ENCODE data around the gene PSMA1. TPM values are rescaled to one million over a fixed set of nuclear protein-coding genes. Genes with fewer than 3 reads are reported as not detected.

The PSMA1 gene
- total and polyA plus RNA-seq, 4 donors: 129 to 250 (median 150) TPM

DNA sequence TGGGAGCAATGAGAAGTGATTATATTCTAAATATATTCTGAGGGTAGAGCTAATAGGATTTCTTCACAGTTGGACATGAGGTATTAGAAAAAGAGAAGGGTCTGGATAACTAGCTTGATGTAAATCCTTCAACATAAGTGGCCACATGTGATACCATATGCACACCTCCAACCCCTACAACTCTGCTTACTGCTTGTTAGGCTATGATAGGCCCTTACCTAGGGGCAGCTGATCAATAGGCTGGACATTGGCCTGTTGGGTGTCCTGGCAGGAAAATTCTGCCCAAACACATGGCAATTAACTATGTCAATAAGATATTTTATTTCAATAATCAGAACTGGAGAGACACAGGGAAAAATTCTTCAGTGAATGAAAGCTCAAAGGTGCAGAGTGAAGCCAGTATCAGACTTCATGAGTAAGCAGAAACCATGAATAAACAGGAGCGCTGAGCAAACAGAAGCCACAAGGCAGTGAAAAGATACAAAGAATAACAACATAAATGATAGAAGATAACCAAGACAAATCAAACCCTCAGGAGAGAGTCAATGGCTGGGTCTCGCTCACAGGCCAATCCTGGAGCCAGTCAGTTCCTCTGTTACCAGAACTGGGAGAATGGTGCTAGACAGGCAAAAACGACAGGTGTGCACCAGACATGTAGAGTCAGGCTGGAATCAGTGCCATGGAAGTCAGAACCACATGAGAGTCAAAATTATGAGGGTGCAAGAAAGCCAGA is 46.3 kb upstream of the PSMA1 start:
- 95 to 97% methylated on average over 3 of the region's 3 CpGs for WGBS, 2 donors
- no peak overlapping the region for H3K9ac ChIP-seq (ENCODE audit: insufficient read depth in 1 of 2, low read length in 2 of 2)
- H3K4me3 ChIP-seq: no peak overlapping the region
- ATAC-seq (ENCODE audit: insufficient read depth, low FRiP score) (no peak), DNase-seq (no peak)
- H3K4me1 ChIP-seq (ENCODE audit: control insufficient read depth in 5 of 5, insufficient read depth in 5 of 5, low read length in 5 of 5): no peaks in the 10 kb centered on the region
- TF ChIP-seq, protein P1, sequence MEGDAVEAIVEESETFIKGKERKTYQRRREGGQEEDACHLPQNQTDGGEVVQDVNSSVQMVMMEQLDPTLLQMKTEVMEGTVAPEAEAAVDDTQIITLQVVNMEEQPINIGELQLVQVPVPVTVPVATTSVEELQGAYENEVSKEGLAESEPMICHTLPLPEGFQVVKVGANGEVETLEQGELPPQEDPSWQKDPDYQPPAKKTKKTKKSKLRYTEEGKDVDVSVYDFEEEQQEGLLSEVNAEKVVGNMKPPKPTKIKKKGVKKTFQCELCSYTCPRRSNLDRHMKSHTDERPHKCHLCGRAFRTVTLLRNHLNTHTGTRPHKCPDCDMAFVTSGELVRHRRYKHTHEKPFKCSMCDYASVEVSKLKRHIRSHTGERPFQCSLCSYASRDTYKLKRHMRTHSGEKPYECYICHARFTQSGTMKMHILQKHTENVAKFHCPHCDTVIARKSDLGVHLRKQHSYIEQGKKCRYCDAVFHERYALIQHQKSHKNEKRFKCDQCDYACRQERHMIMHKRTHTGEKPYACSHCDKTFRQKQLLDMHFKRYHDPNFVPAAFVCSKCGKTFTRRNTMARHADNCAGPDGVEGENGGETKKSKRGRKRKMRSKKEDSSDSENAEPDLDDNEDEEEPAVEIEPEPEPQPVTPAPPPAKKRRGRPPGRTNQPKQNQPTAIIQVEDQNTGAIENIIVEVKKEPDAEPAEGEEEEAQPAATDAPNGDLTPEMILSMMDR (IDR thresholded peaks at IDR 0.05; ENCODE audit: control extremely low read depth, extremely low read depth): no peak
- peaks cover 0 to 3% (median 0%) of the 10 kb centered on the region in 4 donors for H3K36me3 ChIP-seq (ENCODE audit: control insufficient read depth in 4 of 4, insufficient read depth in 4 of 4, low read length in 4 of 4)
- peaks cover 0 to 4% (median 0%) of the 10 kb centered on the region in 4 donors for H3K9me3 ChIP-seq (ENCODE audit: control insufficient read depth in 4 of 4, insufficient read depth in 3 of 4, low read length in 3 of 4)
- H3K27me3 ChIP-seq (ENCODE audit: control insufficient read depth in 3 of 3, insufficient read depth in 3 of 3, low read length in 2 of 3): no peaks in the 10 kb centered on the region
- no peak overlapping the region for H3K27ac ChIP-seq (ENCODE audit: low read depth in 1 of 2, low read length in 1 of 2)

DNA sequence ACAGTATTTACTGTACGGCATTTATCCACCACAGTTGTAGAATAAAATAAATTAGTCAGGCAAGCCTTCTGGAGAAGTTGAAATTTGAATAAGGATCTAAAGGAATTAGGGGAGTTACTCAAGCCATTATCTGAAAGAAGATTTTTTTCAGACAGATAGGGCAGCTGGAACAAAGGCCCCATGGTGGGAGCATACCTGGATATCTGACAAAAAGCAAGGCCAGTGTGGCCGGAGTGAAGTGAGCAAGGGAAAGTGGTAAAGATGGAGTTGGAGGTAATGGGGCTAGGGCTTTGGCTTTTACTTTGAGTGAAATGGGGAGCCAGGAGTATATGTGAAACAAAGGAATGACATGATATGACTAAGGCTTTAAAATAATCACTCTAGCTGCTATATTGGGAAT is 45.7 kb upstream of the PSMA1 start:
- H3K4me3 ChIP-seq: no peak overlapping the region
- no peak for ATAC-seq (ENCODE audit: insufficient read depth, low FRiP score)
- no peak overlapping the region for H3K9ac ChIP-seq (ENCODE audit: insufficient read depth in 1 of 2, low read length in 2 of 2)
- H3K9me3 ChIP-seq (ENCODE audit: control insufficient read depth in 4 of 4, insufficient read depth in 3 of 4, low read length in 3 of 4): peaks cover 0 to 4% (median 0%) of the 10 kb centered on the region in 4 donors
- no peaks in the 10 kb centered on the region for H3K4me1 ChIP-seq (ENCODE audit: control insufficient read depth in 5 of 5, insufficient read depth in 5 of 5, low read length in 5 of 5)
- 96 to 97% methylated on average over 2 of the region's 2 CpGs for WGBS, 2 donors
- no peaks in the 10 kb centered on the region for H3K27me3 ChIP-seq (ENCODE audit: control insufficient read depth in 3 of 3, insufficient read depth in 3 of 3, low read length in 2 of 3)
- DNase-seq: no peak
- TF ChIP-seq, protein P1 (IDR thresholded peaks at IDR 0.05; ENCODE audit: control extremely low read depth, extremely low read depth): no peak
- peaks cover 0 to 3% (median 0%) of the 10 kb centered on the region in 4 donors for H3K36me3 ChIP-seq (ENCODE audit: control insufficient read depth in 4 of 4, insufficient read depth in 4 of 4, low read length in 4 of 4)
- no peak overlapping the region for H3K27ac ChIP-seq (ENCODE audit: low read depth in 1 of 2, low read length in 1 of 2)

DNA sequence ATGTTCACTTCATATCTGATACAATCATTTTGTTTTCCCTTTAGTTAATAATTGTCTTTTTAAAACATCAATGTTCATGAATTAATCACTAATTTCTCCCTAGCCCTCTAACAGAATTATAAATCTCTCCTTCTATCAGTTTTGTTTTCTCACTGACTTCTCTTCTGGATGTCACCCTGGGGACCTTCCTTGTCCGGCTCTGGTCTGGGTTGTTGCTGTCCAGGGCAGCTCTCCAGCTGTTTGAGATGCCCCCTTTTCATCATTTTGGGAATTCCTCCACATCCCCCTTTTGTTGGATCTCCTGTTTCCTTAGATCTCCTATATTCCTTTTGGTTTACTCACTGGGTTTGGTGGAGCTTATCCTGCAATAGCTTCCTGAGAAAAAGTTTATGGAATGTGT is 35.6 kb upstream of the PSMA1 start:
- DNase-seq (no peak), ATAC-seq (ENCODE audit: insufficient read depth, low FRiP score) (no peak)
- Histone ChIP-seq H3K36me3 (ENCODE audit: control insufficient read depth in 4 of 4, insufficient read depth in 4 of 4, low read length in 4 of 4) (no peaks in the 10 kb centered on the region), H3K4me3 (no peak overlapping the region), H3K27ac (ENCODE audit: low read depth in 1 of 2, low read length in 1 of 2) (no peak overlapping the region), H3K4me1 (ENCODE audit: control insufficient read depth in 5 of 5, insufficient read depth in 5 of 5, low read length in 5 of 5) (peaks cover 0 to 14% (median 2%) of the 10 kb centered on the region in 5 donors), H3K9me3 (ENCODE audit: control insufficient read depth in 4 of 4, insufficient read depth in 3 of 4, low read length in 3 of 4) (no peaks in the 10 kb centered on the region), H3K9ac (ENCODE audit: insufficient read depth in 1 of 2, low read length in 2 of 2) (peak overlapping the region in 1 of 2 donors; percentile 84), H3K27me3 (ENCODE audit: control insufficient read depth in 3 of 3, insufficient read depth in 3 of 3, low read length in 2 of 3) (no peaks in the 10 kb centered on the region)
- WGBS, 2 donors: 80 to 84% methylated on average over 1 of the region's 1 CpG
- TF ChIP-seq, protein P1 (IDR thresholded peaks at IDR 0.05; ENCODE audit: control extremely low read depth, extremely low read depth): no peak

Measured in lung (tissue), 12 donors.